Measurements from ENCODE around the gene GRAMD1C. TPM values are rescaled to one million over a fixed set of nuclear protein-coding genes. Genes with fewer than 3 reads are reported as not detected.

The GRAMD1C gene
- total RNA-seq, 1 experiment from 2014 or later = 4.0 TPM

GRCh38 chr3:113819866-113820265 is 18.7 kb upstream of the GRAMD1C start:
- no peak overlapping the region for H2AFZ ChIP-seq (ENCODE audit: low read length)
- peaks cover 7% of the 10 kb centered on the region for H3K4me1 ChIP-seq (ENCODE audit: low read length)
- no peaks in the 10 kb centered on the region for H3K27me3 ChIP-seq (ENCODE audit: low read length)
- no peak overlapping the region for H3K4me2 ChIP-seq (ENCODE audit: low read depth, low read length, poor library complexity, severe bottlenecking)
- H4K20me1 ChIP-seq (ENCODE audit: insufficient read depth, low read depth, low read length) = no peaks in the 10 kb centered on the region
- no peak overlapping the region for H3K27ac ChIP-seq (ENCODE audit: low read length)
- H3K9ac ChIP-seq (ENCODE audit: low read length) = no peak overlapping the region
- no peak for DNase-seq
- H3K79me2 ChIP-seq (ENCODE audit: low read length) = no peaks in the 10 kb centered on the region
- no peaks in the 10 kb centered on the region for H3K36me3 ChIP-seq (ENCODE audit: insufficient read depth, low read length)
- H3K4me3 ChIP-seq (ENCODE audit: low read length) = no peak overlapping the region
- H3K9me2 ChIP-seq (replicated peaks; ENCODE audit: insufficient read depth, low read length) = no peaks in the 10 kb centered on the region
- H3K9me3 ChIP-seq (ENCODE audit: low read length) = no peaks in the 10 kb centered on the region

DNA sequence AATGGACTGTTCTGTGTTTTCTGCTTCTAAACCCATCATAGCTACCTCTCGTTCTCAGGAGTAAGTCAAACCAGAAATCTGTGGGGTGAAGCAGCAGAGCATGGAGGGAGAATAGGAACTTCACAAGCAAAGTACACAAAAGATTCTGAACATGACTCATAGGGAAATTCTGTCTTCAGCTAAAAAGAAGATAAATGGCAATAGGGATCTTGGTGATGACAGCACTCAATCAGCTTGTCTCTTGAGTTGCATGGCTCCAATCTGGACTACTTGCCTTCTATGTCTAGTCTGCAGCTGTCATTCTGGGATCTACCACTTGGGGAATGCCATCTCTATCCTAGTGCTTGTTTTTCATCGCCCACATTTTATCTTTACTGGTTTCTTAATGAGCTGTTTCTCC is 13.5 kb upstream of the GRAMD1C start:
- Histone ChIP-seq H3K4me2 (ENCODE audit: low read depth, low read length, poor library complexity, severe bottlenecking) (no peak overlapping the region), H3K9me3 (ENCODE audit: low read length) (no peaks in the 10 kb centered on the region), H3K9ac (ENCODE audit: low read length) (no peak overlapping the region), H3K36me3 (ENCODE audit: insufficient read depth, low read length) (no peaks in the 10 kb centered on the region), H3K27ac (ENCODE audit: low read length) (no peak overlapping the region), H2AFZ (ENCODE audit: low read length) (no peak overlapping the region), H3K27me3 (ENCODE audit: low read length) (no peaks in the 10 kb centered on the region), H3K4me1 (ENCODE audit: low read length) (peaks cover 8% of the 10 kb centered on the region), H4K20me1 (ENCODE audit: insufficient read depth, low read depth, low read length) (no peaks in the 10 kb centered on the region), H3K79me2 (ENCODE audit: low read length) (no peaks in the 10 kb centered on the region), H3K9me2 (replicated peaks; ENCODE audit: insufficient read depth, low read length) (no peaks in the 10 kb centered on the region), H3K4me3 (ENCODE audit: low read length) (no peak overlapping the region)
- DNase-seq = no peak

DNA sequence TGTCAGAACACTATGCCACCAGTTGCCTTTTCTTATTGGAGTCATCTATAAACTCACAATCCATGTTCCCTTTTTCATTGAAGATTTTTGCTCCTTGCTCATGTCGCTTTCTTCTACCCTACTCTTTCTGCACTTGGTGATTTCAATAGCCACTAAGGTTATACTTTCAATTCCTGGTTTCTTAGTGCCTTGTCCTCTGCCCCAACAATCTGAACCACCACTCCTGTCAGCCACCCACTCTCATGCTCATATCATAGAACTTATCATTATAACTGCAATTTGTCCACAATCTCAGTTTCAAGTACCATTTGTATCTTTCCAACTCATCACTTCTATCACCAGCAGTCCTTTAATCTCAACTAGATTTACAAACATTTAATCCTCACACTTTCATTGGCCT is 10.0 kb upstream of the GRAMD1C start:
- no peaks in the 10 kb centered on the region for H4K20me1 ChIP-seq (ENCODE audit: insufficient read depth, low read depth, low read length)
- no peak overlapping the region for H2AFZ ChIP-seq (ENCODE audit: low read length)
- peaks cover 13% of the 10 kb centered on the region for H3K4me1 ChIP-seq (ENCODE audit: low read length)
- H3K36me3 ChIP-seq (ENCODE audit: insufficient read depth, low read length) = no peaks in the 10 kb centered on the region
- H3K4me2 ChIP-seq (ENCODE audit: low read depth, low read length, poor library complexity, severe bottlenecking) = no peak overlapping the region
- H3K9ac ChIP-seq (ENCODE audit: low read length) = no peak overlapping the region
- H3K9me2 ChIP-seq (replicated peaks; ENCODE audit: insufficient read depth, low read length) = no peaks in the 10 kb centered on the region
- no peak overlapping the region for H3K4me3 ChIP-seq (ENCODE audit: low read length)
- no peak overlapping the region for H3K27ac ChIP-seq (ENCODE audit: low read length)
- no peaks in the 10 kb centered on the region for H3K27me3 ChIP-seq (ENCODE audit: low read length)
- H3K79me2 ChIP-seq (ENCODE audit: low read length) = no peaks in the 10 kb centered on the region
- DNase-seq = no peak
- no peaks in the 10 kb centered on the region for H3K9me3 ChIP-seq (ENCODE audit: low read length)

DNA sequence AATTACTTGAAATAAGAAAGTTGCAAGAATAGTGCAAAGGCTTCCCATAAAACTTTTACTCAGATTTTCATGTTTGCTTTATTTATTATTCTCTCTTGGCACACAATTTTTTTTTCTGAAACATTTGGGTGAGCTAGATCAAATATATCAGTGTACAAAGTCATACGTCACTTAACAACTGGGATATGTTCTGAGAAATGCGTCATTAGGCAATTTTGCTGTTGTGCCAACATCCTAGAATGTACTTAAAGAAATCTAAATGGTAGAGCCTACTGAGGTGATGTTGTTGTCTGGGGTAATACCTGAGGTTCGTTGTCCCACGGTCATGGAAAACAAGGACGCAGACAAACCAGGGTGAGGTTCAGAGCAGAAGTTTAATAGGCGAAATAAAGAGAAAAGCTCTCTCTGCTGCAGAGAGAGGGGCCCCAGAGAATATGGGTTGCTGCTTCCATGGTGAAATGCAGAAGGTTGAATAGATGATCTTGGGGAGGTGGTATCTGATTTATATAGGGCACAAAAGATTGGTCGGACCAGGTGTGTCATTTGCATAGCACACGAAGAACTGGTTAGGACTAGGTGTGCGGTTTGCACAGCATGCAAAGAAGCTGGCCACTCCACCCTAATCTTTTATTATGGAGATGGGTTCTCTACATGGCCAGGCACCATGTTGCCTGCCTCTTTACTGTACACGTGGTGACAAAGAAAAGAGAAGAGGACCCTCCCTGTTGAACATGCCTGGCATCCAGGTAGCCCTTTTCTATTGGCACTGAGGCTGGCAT is 8.8 kb upstream of the GRAMD1C start:
- Histone ChIP-seq H3K4me3 (ENCODE audit: low read length) (no peak overlapping the region), H3K36me3 (ENCODE audit: insufficient read depth, low read length) (no peaks in the 10 kb centered on the region), H3K9me3 (ENCODE audit: low read length) (no peaks in the 10 kb centered on the region), H4K20me1 (ENCODE audit: insufficient read depth, low read depth, low read length) (no peaks in the 10 kb centered on the region), H3K27ac (ENCODE audit: low read length) (no peak overlapping the region), H3K27me3 (ENCODE audit: low read length) (no peaks in the 10 kb centered on the region), H3K4me1 (ENCODE audit: low read length) (peaks cover 13% of the 10 kb centered on the region), H3K4me2 (ENCODE audit: low read depth, low read length, poor library complexity, severe bottlenecking) (no peak overlapping the region), H2AFZ (ENCODE audit: low read length) (no peak overlapping the region), H3K79me2 (ENCODE audit: low read length) (no peaks in the 10 kb centered on the region), H3K9me2 (replicated peaks; ENCODE audit: insufficient read depth, low read length) (no peaks in the 10 kb centered on the region), H3K9ac (ENCODE audit: low read length) (no peak overlapping the region)
- no peak for DNase-seq

GRCh38 chr3:113831103-113831355 is 7.6 kb upstream of the GRAMD1C start:
- H3K9me2 ChIP-seq (replicated peaks; ENCODE audit: insufficient read depth, low read length) = no peaks in the 10 kb centered on the region
- H3K4me2 ChIP-seq (ENCODE audit: low read depth, low read length, poor library complexity, severe bottlenecking) = no peak overlapping the region
- no peaks in the 10 kb centered on the region for H4K20me1 ChIP-seq (ENCODE audit: insufficient read depth, low read depth, low read length)
- H3K9me3 ChIP-seq (ENCODE audit: low read length) = no peaks in the 10 kb centered on the region
- H3K4me3 ChIP-seq (ENCODE audit: low read length) = no peak overlapping the region
- no peaks in the 10 kb centered on the region for H3K27me3 ChIP-seq (ENCODE audit: low read length)
- H3K27ac ChIP-seq (ENCODE audit: low read length) = no peak overlapping the region
- no peaks in the 10 kb centered on the region for H3K79me2 ChIP-seq (ENCODE audit: low read length)
- no peak overlapping the region for H3K9ac ChIP-seq (ENCODE audit: low read length)
- H2AFZ ChIP-seq (ENCODE audit: low read length) = no peak overlapping the region
- H3K36me3 ChIP-seq (ENCODE audit: insufficient read depth, low read length) = no peaks in the 10 kb centered on the region
- peaks cover 8% of the 10 kb centered on the region for H3K4me1 ChIP-seq (ENCODE audit: low read length)
- DNase-seq = no peak

DNA sequence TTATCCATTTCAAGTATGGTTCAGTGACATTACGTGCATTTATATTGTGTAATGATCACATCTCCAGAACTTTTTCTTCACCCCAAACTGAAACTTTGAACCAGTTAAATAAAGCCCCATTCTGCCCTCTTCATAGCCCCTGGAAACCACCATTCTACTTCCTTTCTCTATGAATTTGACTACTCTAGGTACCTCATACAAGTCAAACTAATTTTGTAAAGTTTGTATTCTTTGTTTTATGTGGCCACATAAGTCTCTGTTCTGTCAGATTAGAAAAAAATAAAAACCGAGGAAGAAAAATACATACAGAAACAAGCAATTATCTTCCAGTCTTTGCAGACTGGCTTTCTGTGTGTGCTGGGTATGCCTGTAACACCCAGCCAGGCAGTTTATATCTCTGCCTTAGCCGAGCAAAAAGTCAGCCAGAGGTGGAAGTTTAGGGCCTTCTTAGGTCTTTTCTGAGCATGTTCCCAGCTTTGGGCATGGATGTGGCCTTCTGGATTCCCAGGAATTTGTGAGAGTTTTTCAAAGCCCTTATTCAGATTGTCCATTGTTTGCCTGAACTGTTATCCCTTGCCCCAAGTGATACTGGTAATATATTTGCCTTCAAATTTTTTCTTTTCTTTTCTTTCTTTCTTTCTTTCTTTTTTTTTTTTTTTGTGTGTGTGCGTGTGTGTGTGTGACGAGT is 6.0 kb upstream of the GRAMD1C start:
- no peak overlapping the region for H3K27ac ChIP-seq (ENCODE audit: low read length)
- no peak overlapping the region for H2AFZ ChIP-seq (ENCODE audit: low read length)
- H3K4me2 ChIP-seq (ENCODE audit: low read depth, low read length, poor library complexity, severe bottlenecking) = no peak overlapping the region

DNA sequence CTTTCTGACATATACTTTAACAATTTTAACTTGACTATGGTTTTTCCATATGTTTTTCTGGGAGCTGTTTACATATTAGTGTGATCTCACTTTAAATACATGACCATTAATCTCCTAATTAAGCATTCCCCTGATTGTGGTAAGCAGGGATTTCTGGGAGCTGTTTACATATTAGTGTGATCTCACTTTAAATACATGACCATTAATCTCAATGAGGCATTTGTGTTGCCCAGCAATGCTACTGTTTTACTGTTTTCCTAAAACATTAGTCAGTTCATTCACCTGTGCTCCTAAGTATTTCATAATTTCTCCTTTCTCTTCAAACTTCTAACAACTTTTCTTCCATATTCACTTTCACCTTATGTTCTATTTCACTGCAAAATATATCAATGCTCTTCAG is 3.6 kb upstream of the GRAMD1C start:
- Histone ChIP-seq H3K9me3 (ENCODE audit: low read length) (no peaks in the 10 kb centered on the region), H3K27ac (ENCODE audit: low read length) (no peak overlapping the region), H3K79me2 (ENCODE audit: low read length) (no peaks in the 10 kb centered on the region), H3K27me3 (ENCODE audit: low read length) (no peaks in the 10 kb centered on the region), H4K20me1 (ENCODE audit: insufficient read depth, low read depth, low read length) (no peaks in the 10 kb centered on the region), H2AFZ (ENCODE audit: low read length) (no peak overlapping the region), H3K4me1 (ENCODE audit: low read length) (peaks cover 14% of the 10 kb centered on the region), H3K9ac (ENCODE audit: low read length) (no peak overlapping the region), H3K4me2 (ENCODE audit: low read depth, low read length, poor library complexity, severe bottlenecking) (no peak overlapping the region), H3K36me3 (ENCODE audit: insufficient read depth, low read length) (no peaks in the 10 kb centered on the region), H3K9me2 (replicated peaks; ENCODE audit: insufficient read depth, low read length) (no peaks in the 10 kb centered on the region), H3K4me3 (ENCODE audit: low read length) (no peak overlapping the region)
- no peak for DNase-seq

More for the DNA sequence above, 6.0 kb upstream of the GRAMD1C start:
- Histone ChIP-seq H3K9me3 (ENCODE audit: low read length) (no peaks in the 10 kb centered on the region), H3K9ac (ENCODE audit: low read length) (no peak overlapping the region), H3K79me2 (ENCODE audit: low read length) (no peaks in the 10 kb centered on the region), H3K36me3 (ENCODE audit: insufficient read depth, low read length) (no peaks in the 10 kb centered on the region), H3K9me2 (replicated peaks; ENCODE audit: insufficient read depth, low read length) (no peaks in the 10 kb centered on the region), H3K4me1 (ENCODE audit: low read length) (peaks cover 8% of the 10 kb centered on the region), H3K27me3 (ENCODE audit: low read length) (no peaks in the 10 kb centered on the region), H3K4me3 (ENCODE audit: low read length) (no peak overlapping the region), H4K20me1 (ENCODE audit: insufficient read depth, low read depth, low read length) (no peaks in the 10 kb centered on the region)
- DNase-seq = no peak

- no peaks in the 10 kb centered on the region for H3K36me3 ChIP-seq (ENCODE audit: insufficient read depth, low read length)
- H3K4me2 ChIP-seq (ENCODE audit: low read depth, low read length, poor library complexity, severe bottlenecking) = peak overlapping the region; percentile 79
- peaks cover 7% of the 10 kb centered on the region for H3K4me1 ChIP-seq (ENCODE audit: low read length)
- no peaks in the 10 kb centered on the region for H3K9me2 ChIP-seq (replicated peaks; ENCODE audit: insufficient read depth, low read length)
- H3K4me3 ChIP-seq (ENCODE audit: low read length) = peak overlapping the region; percentile 81
- 0 out of 2 replicates have a peak overlapping the region, but pooled peaks have one; percentile 69 for H3K9ac ChIP-seq (ENCODE audit: low read length)
- DNase-seq = no peak
- H3K79me2 ChIP-seq (ENCODE audit: low read length) = no peaks in the 10 kb centered on the region
- H3K27me3 ChIP-seq (ENCODE audit: low read length) = no peaks in the 10 kb centered on the region
- no peak overlapping the region for H3K27ac ChIP-seq (ENCODE audit: low read length)
- H3K9me3 ChIP-seq (ENCODE audit: low read length) = no peaks in the 10 kb centered on the region
- H4K20me1 ChIP-seq (ENCODE audit: insufficient read depth, low read depth, low read length) = no peaks in the 10 kb centered on the region
- no peak overlapping the region; the same call in 1 of the 2 replicates for H2AFZ ChIP-seq (ENCODE audit: low read length)
Measured at GRCh38 chr3:113839551-113839950, 963 bp downstream of the GRAMD1C start.

All from Karpas-422 (cell line).